Esophagus mucosa (tissue), 1 donor: ENCODE measurements around the gene BRPF1. TPM values are rescaled to one million over a fixed set of nuclear protein-coding genes. Genes with fewer than 3 reads are reported as not detected.
"Not testable (repeated sequence)": the region's sequence is repeated elsewhere in the genome, so short reads cannot be mapped to it uniquely, and the experiment has no call there.

ENCODE experiments used
- ATAC-seq: fragments of 200-7000 bp; cut with Tn5 transposase; one replicate; pipeline ENCODE4 v1.9.1; 2020
- total RNA-seq: library from RNA; stranded (reverse); gene quantifications from one replicate; pipeline ENCODE4 v1.2.4, GENCODE V29; 2023
- donor health status: DM: yes; HTN: yes; CAD: no.

Gene BRPF1
- total RNA-seq, 1 donor from 2014 or later, result 11.9 TPM

DNA sequence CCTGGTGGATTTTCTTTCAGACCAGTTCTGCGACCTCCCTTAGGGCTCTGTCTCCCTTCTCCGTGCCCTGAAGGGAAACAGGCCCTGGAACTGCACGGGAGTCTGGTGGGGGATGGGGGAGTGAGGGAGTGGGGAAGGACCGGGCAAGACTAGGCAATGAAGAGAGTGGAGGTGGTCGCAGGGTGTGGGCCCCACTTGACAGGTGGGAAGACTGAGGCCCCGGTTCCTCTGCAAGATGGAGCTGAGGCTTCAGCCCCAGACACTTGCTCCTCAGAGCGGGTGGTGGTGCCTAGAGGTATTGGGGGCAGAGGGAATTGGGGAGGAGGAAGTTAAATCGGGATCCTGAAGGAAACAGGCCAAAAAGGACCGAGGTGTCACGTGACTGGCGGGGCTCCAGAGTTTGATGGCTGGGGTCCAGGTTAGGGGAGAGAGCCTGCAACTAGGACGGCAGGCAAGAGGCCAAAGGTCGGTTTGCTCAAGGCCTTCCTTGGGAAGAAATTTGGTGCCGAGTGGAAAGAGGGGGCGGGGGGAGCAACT, 38.8 kb downstream of the BRPF1 start:
- peak; percentile 14 for ATAC-seq

DNA sequence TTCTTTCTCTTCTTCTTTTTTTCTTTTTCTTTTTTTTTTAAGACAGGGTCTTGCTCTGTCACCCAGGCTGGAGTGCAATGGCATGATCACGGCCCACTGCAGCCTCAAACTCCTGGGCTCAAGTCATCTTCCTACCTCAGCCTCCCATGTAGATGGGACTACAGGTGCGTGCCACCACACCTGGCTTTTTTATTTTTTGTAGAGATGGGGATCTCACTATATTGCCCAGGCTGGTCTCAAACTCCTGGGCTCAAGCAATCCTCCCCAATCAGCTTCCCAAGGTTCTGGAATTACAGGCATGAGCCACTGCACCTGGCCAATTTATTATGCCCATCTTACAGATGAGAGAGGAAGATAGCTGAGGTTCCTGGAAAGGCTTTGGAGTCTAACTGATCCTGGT, 39.5 kb downstream of the BRPF1 start:
- not testable (repeated sequence) for ATAC-seq

DNA sequence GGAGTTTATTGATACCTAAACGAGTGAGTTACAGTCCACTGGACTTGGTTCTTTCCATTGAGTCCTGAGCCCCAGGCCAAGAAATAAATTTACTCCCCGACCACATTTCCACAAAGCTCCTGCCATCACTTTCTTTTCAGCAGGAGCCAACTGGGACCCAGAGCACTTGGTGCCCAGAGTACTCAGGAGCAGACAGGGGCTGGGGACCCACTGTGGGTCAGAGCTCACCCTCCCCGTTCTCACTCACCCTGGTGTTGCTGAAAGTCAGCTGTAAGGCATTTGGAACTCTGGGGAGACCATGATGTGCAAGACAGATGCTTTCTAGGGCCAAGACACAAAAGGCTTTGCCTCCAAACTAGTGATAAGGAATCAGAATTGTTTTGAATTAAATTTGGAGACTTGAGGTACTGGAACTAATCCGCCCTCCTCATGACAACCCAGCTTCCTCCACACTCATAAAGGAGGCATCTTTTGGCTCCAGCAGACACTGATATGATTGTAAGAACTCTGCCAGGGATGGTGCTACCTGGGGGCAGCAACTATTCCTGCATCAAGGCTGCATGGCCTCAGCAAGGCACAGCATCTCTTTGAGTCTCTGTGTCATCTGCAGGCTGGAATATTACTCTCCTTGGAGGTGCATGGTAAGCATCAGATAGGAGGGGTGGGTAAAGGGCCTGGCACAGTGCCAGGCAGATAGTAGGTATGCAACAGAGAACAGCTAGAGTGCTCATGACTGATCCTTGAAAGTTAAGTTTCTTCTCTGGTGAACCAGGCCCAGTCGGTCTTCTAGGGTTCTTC, 45.6 kb downstream of the BRPF1 start:
- no peak for ATAC-seq

DNA sequence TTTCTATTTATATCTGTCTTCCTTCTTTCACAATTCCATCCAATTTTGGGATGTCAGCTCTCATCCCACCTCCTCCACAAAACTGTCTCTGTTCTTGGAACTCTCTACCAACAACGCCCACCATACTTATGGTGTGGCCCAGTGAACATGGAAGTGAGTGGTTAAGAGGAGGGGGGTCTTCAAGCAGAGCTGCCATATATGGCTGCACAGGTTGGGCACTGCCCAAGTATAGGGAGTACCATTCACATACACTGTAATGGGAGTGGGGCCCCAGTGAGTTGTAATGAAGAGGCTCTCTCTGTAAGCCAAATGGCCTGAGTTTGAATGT, 46.1 kb downstream of the BRPF1 start:
- no peak for ATAC-seq

DNA sequence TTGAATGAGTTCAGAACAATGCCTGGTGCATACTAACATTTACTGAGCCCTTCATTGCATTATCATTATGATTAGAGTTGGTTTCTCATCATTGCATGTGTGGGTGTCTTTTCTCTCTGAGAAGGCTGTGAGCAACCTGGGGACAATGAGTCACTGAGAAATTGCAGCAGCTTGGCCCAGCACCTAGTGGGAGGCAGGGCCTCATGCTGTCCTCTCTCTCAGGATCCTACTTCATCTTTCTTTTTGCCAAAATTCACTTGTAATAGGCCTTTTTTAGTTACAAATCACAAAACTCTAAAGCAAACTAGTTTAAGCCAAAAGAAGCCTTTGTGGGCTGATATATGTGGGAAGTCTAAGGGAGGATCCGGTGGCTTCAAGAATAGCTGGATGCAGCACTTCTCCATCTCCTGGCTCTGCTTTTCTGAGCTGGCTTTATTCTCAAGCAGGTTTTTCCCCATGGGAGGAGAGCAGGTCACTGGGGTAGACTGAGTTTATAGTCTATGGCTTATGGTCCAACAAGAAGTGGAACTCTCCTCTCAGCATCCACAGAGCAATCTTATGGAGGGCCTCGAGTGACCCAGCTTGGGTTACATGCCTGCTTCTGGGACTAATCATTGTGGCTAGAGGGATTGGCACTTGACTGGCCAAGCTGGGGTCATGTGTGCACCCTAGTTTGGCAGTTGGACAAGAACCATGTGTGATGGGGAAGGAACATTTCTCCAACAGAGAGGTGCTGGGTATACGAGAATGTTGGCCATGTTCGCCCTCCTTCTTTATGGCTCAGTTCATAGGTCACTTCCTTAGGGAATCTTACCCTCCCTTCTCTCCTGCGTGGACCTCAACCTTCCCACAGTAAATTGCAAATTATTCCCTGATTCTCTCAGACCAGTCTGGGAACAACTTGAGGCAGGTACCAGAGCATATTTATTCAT, 46.9 kb downstream of the BRPF1 start:
- ATAC-seq, result no peak

DNA sequence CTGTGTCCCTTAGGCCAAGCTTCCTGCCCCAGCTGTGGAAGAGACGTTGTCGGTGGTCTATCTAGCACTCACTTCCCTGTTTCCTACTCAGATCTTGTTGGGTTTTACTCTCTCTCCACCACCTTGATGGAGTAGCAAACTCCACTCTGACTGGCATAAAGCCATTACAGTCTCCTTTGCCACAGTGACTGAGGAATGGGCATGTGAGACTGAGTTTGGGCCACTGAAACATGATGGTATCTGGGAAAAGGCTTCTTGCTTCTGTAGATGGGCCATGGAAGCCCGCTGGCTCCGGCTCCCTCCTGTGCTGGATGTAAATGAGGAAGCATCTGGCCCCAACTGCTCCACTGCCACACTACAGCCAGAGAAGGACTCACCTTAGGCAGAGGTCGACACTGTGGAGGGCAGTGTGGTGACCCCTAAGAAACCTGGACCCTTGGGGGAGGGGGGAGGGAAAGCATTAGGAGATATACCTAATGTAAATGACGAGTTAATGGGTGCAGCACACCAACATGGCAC, 47.6 kb downstream of the BRPF1 start:
- no peak for ATAC-seq

DNA sequence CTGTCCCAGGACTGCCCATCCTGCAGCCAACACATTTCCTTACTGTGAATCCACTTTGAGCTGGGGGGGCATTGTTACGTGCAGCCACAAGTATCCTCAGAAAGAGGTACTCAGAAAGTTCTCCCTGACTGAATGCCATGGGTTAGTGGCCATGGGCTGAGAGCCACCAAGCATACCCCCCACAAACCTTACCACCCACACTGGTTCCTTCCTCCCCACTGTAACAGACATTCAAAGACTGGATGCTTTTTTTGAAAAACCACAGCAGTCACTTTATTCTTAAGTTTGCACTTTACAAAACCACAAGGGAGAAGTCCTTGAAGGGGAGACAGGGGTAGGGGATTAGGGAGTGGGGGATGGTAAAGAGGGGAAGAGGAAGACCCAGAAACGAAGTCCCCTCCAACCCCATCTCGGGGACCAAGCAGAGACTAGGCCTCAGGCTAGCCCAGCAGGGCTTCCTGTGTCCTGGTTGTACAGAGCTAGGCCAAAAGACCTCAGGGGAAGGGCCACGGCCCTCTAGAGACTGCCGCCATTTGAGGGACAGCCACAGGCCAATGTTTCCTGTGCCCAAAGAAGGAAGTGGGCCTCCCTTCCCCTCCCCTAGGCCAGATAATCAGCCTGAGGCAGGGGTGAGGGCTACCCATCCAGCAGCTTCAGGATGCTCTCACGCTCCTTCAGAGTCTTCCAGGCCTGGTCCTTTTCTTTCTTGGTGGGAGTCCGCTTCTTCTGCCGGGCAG, 48.4 kb downstream of the BRPF1 start:
- ATAC-seq, result peak; percentile 37

DNA sequence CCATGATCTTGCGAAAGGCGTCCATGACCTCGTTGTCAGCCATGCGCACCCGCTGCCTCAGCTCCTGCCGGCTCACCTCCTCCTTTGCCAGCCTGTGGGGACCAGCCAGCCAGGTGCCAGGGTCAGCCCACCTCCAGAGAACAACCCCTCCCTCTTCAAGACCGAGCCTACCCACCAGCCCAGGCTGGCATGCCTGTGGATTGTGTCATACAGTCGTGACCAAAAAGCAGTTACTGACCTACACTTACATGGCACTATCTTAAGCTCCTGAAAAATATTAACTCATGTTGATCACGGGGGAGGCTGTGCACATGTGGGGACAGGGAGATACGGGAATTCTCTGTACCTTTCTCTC, 48.9 kb downstream of the BRPF1 start:
- ATAC-seq, result no peak

DNA sequence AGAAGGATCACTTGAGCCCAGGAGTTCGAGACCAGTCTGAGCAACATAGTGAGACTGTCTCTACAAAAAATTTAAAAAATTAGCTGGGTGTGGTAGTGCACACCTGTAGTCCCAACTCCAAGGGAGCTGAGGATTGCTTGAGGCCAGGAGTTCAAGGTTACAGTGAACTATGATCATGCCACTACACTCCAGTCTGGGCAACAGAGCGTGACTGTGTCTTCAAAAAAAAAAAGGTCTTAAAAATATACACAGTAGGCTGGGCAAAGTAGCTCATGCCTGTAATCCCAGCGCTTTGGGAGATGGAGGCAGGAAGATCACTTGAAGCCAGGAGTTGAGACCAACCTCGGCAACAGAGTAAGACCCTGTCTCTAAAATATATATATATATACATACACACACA, 49.4 kb downstream of the BRPF1 start:
- no peak for ATAC-seq

DNA sequence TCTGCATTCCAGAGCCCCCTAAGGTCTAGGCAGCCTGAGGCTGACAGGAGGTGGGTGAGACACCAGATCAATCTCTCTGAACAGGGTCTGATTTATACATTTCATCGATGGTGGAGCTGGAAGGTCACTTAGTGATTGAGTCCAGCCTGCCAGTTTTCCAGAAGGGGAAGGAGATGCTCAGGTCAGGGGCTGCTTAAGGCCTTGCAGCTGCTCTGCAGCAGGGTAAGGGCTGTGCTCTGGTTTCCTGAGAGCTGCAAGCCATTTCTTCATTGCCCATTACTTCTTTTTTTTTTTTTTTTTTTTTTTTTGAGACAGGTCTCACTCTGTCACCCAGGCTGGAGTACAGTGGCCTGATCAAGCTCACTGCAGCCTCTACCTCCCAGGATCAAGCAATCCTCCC, 50.0 kb downstream of the BRPF1 start:
- no peak for ATAC-seq

DNA sequence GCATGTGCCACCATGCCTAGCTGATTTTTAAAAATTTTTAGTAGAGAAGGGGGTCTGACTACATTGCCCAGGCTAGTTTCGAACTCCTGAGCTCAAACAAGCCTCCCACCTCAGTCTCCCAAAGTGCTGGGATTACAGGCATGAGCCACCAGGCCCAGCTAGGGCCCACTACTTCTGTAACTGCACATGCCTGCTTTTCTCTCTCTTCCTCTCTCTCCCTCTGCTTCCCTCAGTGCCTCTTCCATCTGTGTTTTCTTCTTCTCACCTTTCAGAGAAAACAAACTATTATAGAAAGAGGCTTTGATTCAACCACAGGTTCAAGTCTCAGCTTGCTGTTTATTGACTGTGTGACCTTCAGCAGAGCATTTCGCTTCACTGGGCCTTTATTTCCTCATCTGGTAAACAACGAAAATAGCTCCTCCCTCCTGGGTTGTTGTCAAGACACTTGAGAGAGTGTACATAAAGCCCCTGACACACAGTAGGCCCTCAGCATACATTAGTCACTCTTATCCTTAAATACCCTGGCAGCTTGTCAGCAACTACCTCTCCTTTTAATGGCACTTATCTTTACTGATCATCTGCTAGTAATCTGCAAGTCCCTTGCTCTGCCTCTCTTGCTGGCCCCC, 50.6 kb downstream of the BRPF1 start:
- no peak for ATAC-seq

DNA sequence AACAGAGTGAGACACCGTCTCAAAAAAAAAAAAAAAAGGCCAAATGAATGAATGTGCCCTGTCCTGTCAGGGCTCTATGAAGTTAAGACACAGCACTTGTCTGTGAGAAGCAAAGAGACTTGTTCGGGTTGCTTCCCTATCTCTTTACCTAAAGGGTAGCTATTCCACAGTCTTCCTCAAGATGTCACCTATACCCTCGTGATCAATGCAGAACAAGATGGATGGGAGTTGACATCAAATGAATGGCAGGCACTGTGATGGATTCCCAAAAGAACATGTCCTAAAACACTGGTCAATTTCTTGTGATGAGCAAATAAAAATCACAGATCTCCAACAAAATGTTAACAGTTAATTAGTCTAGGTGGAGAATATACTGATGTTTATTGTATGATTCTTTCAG, 51.2 kb downstream of the BRPF1 start:
- ATAC-seq, result no peak

DNA sequence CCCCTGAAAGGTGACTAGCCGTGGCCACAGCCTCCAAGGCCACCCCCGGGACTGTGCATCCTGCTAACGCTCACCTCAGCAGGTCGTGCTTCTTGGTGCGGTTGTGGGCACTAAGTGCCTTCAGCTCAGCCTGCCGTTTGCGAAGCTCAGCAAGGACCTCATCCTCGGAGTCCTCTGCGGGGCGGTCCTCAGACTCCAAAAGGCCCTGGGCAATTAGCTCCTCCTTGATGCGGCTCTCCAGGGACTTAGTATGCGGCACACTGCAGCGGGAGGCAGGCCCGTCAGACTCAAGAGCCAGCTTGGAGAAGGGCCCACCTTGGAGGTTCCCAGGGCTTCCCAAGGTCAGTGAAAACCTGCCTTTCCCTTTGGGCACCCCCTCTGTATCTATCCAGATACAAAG, 52.4 kb downstream of the BRPF1 start:
- ATAC-seq, result no peak

DNA sequence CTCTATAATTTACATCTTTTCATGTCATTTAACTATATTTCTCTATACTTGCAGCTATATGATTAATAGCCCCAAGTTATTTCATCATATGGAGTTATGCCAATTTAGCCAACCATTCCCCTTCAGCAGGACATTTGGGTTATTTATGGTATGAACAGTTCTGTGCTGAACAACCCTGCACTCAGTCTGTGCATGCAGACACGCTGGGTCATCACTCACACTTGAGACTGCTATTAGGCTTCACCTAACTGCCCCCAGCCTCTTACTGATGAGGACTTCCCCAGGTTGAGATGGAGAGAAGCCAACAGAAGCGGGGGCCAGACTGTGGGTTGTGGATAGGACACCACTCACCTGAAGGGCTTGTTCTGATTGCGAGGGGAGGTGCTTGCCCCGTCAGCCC, 53.4 kb downstream of the BRPF1 start:
- ATAC-seq, result no peak

DNA sequence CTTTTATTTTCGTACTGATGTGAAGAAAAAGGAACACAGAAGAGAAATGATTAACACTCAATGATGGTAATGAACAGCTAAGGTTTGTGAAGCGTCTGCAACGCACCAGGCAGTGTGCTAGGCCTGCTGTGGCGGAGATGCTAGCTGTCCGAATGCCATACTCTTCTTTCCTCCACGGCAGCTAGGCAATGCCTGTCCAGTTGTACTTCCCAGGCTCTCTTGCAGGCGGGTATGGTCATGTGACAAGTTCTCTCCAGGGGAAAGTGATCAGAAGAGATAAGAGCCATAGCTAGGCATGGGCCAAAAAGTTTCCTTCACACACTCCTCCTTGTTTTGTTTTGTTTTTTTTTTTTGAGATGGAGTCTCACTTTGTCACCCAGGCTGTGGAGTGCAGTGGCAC, 54.1 kb downstream of the BRPF1 start:
- ATAC-seq, result no peak

DNA sequence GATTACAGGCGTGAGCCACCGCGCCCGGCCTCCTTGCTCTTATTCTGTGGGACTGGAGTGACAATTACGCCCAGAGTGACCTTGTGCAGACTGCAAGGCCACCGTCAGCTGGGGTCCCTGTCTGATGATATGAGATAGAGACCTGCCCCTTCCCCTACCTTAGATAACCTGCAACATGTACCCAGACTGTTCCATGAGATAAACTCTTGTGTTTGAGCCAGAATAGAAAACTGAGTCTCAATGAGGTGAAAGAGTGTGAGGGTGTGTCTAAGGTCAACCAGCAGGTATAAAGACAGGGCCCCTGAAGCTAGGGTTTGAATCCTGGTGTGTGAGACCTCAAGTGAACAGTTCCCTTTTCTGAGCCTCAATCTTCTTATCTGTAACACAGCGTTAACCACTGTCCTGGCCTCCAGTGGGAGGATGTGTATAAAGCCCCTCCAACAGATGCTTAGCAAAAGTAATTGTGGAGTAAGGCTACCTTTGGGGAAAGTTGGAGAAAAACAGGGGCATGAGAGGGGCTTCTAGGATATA, 54.7 kb downstream of the BRPF1 start:
- no peak for ATAC-seq

DNA sequence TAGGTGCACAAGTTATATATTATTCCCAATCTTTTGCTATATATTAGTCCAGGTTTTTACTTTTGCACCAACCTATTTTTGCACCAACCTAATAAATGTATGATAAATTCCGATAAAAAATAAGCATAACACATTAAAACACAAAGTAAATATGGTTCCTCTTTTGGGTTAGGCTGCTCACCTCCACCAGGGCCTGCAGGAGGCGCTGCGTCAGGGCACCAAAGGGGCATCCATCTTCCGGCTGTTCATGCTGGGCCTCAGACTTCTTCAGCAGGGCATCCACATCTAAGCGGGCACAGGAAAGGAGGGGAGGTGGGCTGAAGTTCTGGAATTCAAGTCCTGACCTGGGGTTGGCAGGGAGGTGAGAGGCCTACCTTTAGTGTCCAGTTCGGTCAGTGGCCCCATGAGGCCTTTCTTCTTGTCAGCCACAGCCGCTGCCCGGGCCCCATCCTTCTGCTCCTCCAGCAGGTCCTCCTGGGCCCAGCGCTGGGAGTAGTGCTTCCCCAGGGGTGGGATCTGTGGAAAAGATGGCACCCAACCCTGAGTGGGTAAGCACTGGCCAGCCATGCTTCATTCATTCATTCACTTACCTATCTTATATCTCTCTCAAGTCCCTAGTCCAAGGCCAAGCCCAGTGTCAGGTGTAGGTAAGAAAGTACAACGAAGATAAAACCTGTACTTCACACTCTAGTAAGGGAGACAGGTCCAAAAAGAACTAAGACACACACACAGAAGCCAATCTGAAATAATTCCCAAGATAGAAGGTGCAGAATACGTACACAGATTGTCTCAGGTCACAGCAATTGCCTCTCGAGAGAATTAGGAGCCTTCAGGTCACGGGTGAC, 55.5 kb downstream of the BRPF1 start:
- no peak for ATAC-seq

DNA sequence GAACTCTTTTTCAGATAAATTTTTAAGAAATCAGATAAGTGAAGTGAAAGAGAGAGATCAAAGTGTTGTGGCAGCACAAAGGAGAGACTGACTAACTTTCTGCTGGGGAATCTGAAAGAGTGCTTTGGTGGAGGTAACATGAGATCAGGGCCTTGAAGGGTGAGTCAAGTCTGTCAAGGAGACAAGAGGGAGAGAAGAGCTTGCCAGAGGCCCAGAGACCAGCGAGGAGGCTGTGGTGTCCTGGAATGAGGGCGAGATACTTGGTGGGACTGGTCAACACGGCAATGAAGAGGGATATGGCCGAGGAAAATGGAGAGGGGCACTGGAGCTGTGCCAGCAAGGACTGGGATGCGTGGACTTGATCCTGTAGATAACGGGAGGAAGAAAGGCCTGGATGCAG, 56.2 kb downstream of the BRPF1 start:
- ATAC-seq, result no peak

DNA sequence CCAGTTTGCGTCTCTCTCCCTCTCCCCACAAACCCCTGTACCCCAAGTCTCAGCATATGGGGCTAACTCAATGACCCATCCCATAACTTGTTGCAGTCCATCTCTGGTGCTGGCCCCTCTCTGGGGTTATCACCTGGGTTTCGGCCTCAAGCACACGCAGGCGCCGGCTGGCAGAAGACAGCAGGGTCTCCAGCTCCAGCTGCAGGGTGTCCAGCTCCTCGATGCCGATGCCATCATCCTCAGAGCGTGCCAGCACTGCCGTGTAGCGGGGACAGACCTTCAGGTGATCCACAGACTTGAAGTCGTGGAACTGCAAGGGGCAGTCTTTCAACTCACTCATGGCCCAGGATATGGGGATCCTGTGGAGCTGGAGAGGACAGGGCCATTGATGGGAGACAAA, 59.6 kb downstream of the BRPF1 start:
- no peak for ATAC-seq

DNA sequence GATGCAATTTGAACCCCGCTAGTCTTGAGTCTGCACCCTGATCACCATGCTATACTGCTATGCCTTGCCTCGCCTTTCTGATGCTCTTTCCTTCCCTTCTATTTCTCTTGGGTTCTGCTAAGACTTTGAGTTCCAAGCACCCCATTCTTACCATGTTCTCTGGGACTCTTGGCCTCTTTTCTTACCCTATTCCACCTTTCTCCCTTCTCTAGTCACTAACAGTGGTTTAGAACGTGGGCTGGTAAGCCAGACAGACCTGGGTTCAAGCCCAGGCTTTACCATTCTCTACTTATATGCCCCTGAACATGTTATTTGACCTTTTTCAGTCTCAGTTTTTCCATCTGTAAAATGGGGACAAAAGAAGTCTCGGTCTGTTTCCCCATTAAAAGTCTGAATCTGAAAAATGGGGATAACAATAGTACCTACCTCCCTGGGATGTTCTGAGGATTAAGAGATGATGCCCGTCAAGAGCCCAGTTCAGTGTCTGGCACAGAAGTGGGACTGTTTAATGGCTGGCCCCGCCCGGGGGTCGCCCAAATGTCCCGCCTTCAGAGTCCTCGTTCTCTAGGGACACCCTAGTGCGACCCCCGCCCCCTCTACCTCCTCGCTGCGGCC, 60.4 kb downstream of the BRPF1 start:
- ATAC-seq, result no peak
